ENCODE results near the gene PARD3. TPM values are rescaled to one million over a fixed set of nuclear protein-coding genes. Genes with fewer than 3 reads are reported as not detected.

The PARD3 gene
- total RNA-seq, 1 donor from 2014 or later, result 58.7 TPM

DNA sequence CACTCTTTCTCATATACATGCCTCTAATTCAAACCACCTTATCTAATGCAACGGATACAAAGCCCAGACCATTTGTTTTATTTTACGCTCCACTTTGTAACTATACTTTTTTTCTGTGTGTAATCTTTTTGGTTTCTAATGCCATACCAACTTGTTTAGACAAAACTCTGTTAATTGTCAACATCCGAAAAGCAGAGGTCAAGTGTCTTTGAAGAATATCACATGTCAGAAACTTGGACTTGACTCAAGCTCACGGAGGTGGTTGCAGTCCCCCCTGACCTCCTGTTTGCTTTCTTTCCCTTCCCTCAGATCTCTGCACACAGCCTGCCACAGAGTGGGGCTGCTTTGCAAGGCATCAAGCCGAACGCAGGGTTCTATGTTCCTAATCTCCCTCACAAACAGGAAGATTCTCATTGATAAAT, 698.9 kb downstream of the PARD3 start:
- H3K9me3 Mint-ChIP-seq, result no peaks in the 10 kb centered on the region
- H3K36me3 Mint-ChIP-seq, result peaks cover 18% of the 10 kb centered on the region
- peaks cover 29% of the 10 kb centered on the region for H3K4me1 Mint-ChIP-seq
- H3K4me2 ChIP-seq, result no peak overlapping the region
- H3K79me2 ChIP-seq (ENCODE audit: low read depth), result no peaks in the 10 kb centered on the region
- no peak overlapping the region for H3K9ac ChIP-seq
- peaks cover 5% of the 10 kb centered on the region for H3K27me3 Mint-ChIP-seq (ENCODE audit: insufficient read depth, low read depth)
- no peak for TF ChIP-seq EZH2phosphoT487 (IDR thresholded peaks at IDR 0.05)
- no peak overlapping the region for H3K27ac ChIP-seq
- no peaks in the 10 kb centered on the region for H3K9me3 ChIP-seq (ENCODE audit: low read depth)
- no peak for DNase-seq (ENCODE audit: low spot score)
- H2AFZ ChIP-seq (replicated peaks), result no peak overlapping the region
- no peaks in the 10 kb centered on the region for H3F3A ChIP-seq (ENCODE audit: low read depth)
- H3K4me3 Mint-ChIP-seq, result no peak overlapping the region
- no peak overlapping the region for H3K4me3 ChIP-seq
- peaks cover 7% of the 10 kb centered on the region for H3K4me1 ChIP-seq
- no peaks in the 10 kb centered on the region for H3K27me3 ChIP-seq
- H4K20me1 ChIP-seq (ENCODE audit: low read depth), result no peaks in the 10 kb centered on the region
- no peaks in the 10 kb centered on the region for H3K36me3 ChIP-seq
- H3K27ac Mint-ChIP-seq, result peak overlapping the region; percentile 24

- H3K9me3 ChIP-seq (ENCODE audit: low read depth), result no peaks in the 10 kb centered on the region
- Mint-ChIP-seq H3K36me3 (peaks cover 30% of the 10 kb centered on the region), H3K4me1 (peaks cover 36% of the 10 kb centered on the region), H3K27me3 (ENCODE audit: insufficient read depth, low read depth) (peaks cover 5% of the 10 kb centered on the region), H3K9me3 (peaks cover 2% of the 10 kb centered on the region), H3K27ac (no peak overlapping the region), H3K4me3 (no peak overlapping the region)
- no peaks in the 10 kb centered on the region for H3F3A ChIP-seq (ENCODE audit: low read depth)
- H3K9ac ChIP-seq, result no peak overlapping the region
- H3K4me1 ChIP-seq, result peaks cover 7% of the 10 kb centered on the region
- H3K4me2 ChIP-seq, result no peak overlapping the region
- H4K20me1 ChIP-seq (ENCODE audit: low read depth), result no peaks in the 10 kb centered on the region
- no peak overlapping the region for H3K4me3 ChIP-seq
- H3K36me3 ChIP-seq, result no peaks in the 10 kb centered on the region
- no peak overlapping the region for H3K27ac ChIP-seq
- DNase-seq (ENCODE audit: low spot score), result no peak
- TF ChIP-seq EZH2phosphoT487 (IDR thresholded peaks at IDR 0.05) (no peak), EZH2 (IDR thresholded peaks at IDR 0.05) (no peak)
- no peaks in the 10 kb centered on the region for H3K27me3 ChIP-seq
- H3K79me2 ChIP-seq (ENCODE audit: low read depth), result no peaks in the 10 kb centered on the region
- no peak overlapping the region for H2AFZ ChIP-seq (replicated peaks)
Measured at GRCh38 chr10:34114914-34115313, 700.2 kb downstream of the PARD3 start.

- Histone ChIP-seq H3K27ac (no peak overlapping the region), H4K20me1 (ENCODE audit: low read depth) (no peaks in the 10 kb centered on the region), H2AFZ (replicated peaks) (peak overlapping the region; percentile 0), H3K9me3 (ENCODE audit: low read depth) (no peaks in the 10 kb centered on the region), H3K79me2 (ENCODE audit: low read depth) (no peaks in the 10 kb centered on the region), H3K9ac (no peak overlapping the region), H3K36me3 (no peaks in the 10 kb centered on the region), H3K4me3 (no peak overlapping the region), H3F3A (ENCODE audit: low read depth) (no peaks in the 10 kb centered on the region), H3K27me3 (no peaks in the 10 kb centered on the region), H3K4me1 (peaks cover 7% of the 10 kb centered on the region), H3K4me2 (no peak overlapping the region)
- Mint-ChIP-seq H3K27me3 (ENCODE audit: insufficient read depth, low read depth) (peaks cover 5% of the 10 kb centered on the region), H3K27ac (no peak overlapping the region), H3K36me3 (peaks cover 36% of the 10 kb centered on the region), H3K9me3 (peaks cover 2% of the 10 kb centered on the region), H3K4me1 (peaks cover 41% of the 10 kb centered on the region), H3K4me3 (no peak overlapping the region)
- TF ChIP-seq EZH2 (IDR thresholded peaks at IDR 0.05), result no peak
- TF ChIP-seq EZH2phosphoT487 (IDR thresholded peaks at IDR 0.05), result no peak
- TF ChIP-seq, protein P1, sequence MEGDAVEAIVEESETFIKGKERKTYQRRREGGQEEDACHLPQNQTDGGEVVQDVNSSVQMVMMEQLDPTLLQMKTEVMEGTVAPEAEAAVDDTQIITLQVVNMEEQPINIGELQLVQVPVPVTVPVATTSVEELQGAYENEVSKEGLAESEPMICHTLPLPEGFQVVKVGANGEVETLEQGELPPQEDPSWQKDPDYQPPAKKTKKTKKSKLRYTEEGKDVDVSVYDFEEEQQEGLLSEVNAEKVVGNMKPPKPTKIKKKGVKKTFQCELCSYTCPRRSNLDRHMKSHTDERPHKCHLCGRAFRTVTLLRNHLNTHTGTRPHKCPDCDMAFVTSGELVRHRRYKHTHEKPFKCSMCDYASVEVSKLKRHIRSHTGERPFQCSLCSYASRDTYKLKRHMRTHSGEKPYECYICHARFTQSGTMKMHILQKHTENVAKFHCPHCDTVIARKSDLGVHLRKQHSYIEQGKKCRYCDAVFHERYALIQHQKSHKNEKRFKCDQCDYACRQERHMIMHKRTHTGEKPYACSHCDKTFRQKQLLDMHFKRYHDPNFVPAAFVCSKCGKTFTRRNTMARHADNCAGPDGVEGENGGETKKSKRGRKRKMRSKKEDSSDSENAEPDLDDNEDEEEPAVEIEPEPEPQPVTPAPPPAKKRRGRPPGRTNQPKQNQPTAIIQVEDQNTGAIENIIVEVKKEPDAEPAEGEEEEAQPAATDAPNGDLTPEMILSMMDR (IDR thresholded peaks at IDR 0.05), result no peak
- peak; percentile 62 for DNase-seq (ENCODE audit: low spot score)
Measured at GRCh38 chr10:34113504-34114225, 701.4 kb downstream of the PARD3 start.

DNA sequence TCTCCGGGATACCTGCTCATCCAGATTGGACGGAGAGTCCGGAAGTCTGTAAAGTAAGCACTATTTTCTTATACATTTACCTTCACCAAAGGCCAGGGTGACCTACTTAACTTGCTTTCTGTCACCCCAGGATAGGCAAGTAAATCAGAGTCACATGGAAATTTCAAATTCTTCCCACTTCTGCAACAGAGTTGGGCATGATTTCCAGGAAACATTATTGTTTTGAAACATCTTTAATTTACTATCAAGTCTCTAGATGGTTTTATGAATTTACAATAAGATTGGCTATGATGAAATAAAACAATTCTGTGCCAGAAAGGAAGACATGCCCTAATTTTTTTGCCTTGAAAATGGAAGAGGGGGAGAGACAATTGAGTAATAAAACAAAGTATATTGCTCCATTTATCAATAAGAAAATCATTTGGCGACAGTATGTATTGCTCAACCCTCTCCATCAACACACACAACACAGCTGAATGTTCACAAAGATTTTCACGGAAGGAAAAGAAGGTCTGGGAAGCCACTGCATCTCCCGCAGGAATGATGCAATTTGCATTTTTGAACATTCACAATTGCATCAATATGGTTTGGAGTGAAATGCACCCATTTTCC, 702.8 kb downstream of the PARD3 start:
- DNase-seq (ENCODE audit: low spot score), result no peak
- no peak overlapping the region for H3K4me3 Mint-ChIP-seq
- H3K27ac ChIP-seq, result no peak overlapping the region
- no peaks in the 10 kb centered on the region for H3K9me3 ChIP-seq (ENCODE audit: low read depth)
- peaks cover 8% of the 10 kb centered on the region for H3K27me3 Mint-ChIP-seq (ENCODE audit: insufficient read depth, low read depth)
- no peaks in the 10 kb centered on the region for H4K20me1 ChIP-seq (ENCODE audit: low read depth)
- no peak overlapping the region for H2AFZ ChIP-seq (replicated peaks)
- no peak overlapping the region for H3K9ac ChIP-seq
- H3K36me3 Mint-ChIP-seq, result peaks cover 32% of the 10 kb centered on the region
- H3F3A ChIP-seq (ENCODE audit: low read depth), result no peaks in the 10 kb centered on the region
- H3K4me1 Mint-ChIP-seq, result peaks cover 36% of the 10 kb centered on the region
- H3K4me2 ChIP-seq, result no peak overlapping the region
- no peaks in the 10 kb centered on the region for H3K79me2 ChIP-seq (ENCODE audit: low read depth)
- H3K9me3 Mint-ChIP-seq, result peaks cover 5% of the 10 kb centered on the region
- no peak overlapping the region for H3K27ac Mint-ChIP-seq
- H3K4me1 ChIP-seq, result peaks cover 7% of the 10 kb centered on the region
- TF ChIP-seq EZH2 (IDR thresholded peaks at IDR 0.05) (no peak), EZH2phosphoT487 (IDR thresholded peaks at IDR 0.05) (no peak)
- TF ChIP-seq, protein P1 (IDR thresholded peaks at IDR 0.05), result no peak
- H3K27me3 ChIP-seq, result no peaks in the 10 kb centered on the region
- no peak overlapping the region for H3K4me3 ChIP-seq
- no peaks in the 10 kb centered on the region for H3K36me3 ChIP-seq

Measured in neural progenitor cell (in vitro differentiated cells).